Esophagus muscularis mucosa (tissue), 4 donors: ENCODE measurements around the gene CTTNBP2NL. TPM values are rescaled to one million over a fixed set of nuclear protein-coding genes. Genes with fewer than 3 reads are reported as not detected.
"Not testable (repeated sequence)": the region's sequence is repeated elsewhere in the genome, so short reads cannot be mapped to it uniquely, and the experiment has no call there.

ENCODE experiments used
- DNase-seq: peaks from one replicate; pipeline ENCODE4 v3.0.0-alpha.2; 2017; ENCODE audit errors: extremely low spot score
- H3K27ac ChIP-seq, 4 donors: fragments of 200-600 bp; sonication (generic); replicated peaks in 1 of 4; 1 replicate in 3 of 4; 2 replicates in 1 of 4; pipeline ENCODE4 v1.5.1; 2016 to 2019; ENCODE audit warnings: mild to moderate bottlenecking in 1 of 4
- H3K27me3 ChIP-seq, 4 donors: fragments of 200-600 bp; sonication (generic); one replicate each; pipeline versions ENCODE4 v1.5.1 to v1.6.0; 2016 to 2019
- H3K36me3 ChIP-seq, 4 donors: fragments of 200-600 bp; sonication (generic); one replicate each; pipeline ENCODE4 v1.5.1; 2016 to 2019
- H3K4me1 ChIP-seq, 4 donors: fragments of 200-600 bp; sonication (generic); one replicate each; pipeline ENCODE4 v1.5.1; 2016 to 2019
- H3K4me3 ChIP-seq, 4 donors: fragments of 200-600 bp; sonication (generic); 1 replicate in 2 of 4; 2 replicates in 2 of 4; pipeline ENCODE4 v1.5.1; 2016 to 2019; ENCODE audit warnings: mild to moderate bottlenecking in 4 of 4, moderate library complexity in 1 of 4
- H3K9me3 ChIP-seq, 4 donors: fragments of 200-600 bp; sonication (generic); 1 replicate in 3 of 4; 2 replicates in 1 of 4; pipeline ENCODE4 v1.5.1; 2016 to 2019
- EP300 ChIP-seq: sonication (generic); formaldehyde crosslinking; IDR thresholded peaks from one replicate; pipeline ENCODE4 v1.6.1; 2017; ENCODE audit warnings: antibody characterized with exemption
- POLR2A ChIP-seq: fragments of 450-650 bp; IDR thresholded peaks from one replicate; pipeline ENCODE4 v1.6.1; 2017; ENCODE audit warnings: antibody characterized with exemption, moderate library complexity, mild to moderate bottlenecking, low read depth
- POLR2AphosphoS5 ChIP-seq, 2 donors: sonication (generic); formaldehyde crosslinking; IDR thresholded peaks; one replicate each; pipeline ENCODE4 v1.6.1; 2017; ENCODE audit warnings: antibody characterized with exemption in 2 of 2
- whole genome bisulfite sequencing: methylation state at CpG from one replicate; pipeline ENCODE4 v1.1.5; 2018; 5-methylcytosine and 5-hydroxymethylcytosine counted together
- intact Hi-C: fragments of 100-400 bp; cut with DNase I; formaldehyde crosslinking; loops from one replicate; pipeline ENCODE4 v1.15.1; 2023
- total RNA-seq, 4 donors: library from RNA; depleted of rRNA; stranded (reverse); fragments of >200 nt; gene quantifications; one replicate each; pipeline versions ENCODE4 v1.1.0 to v1.2.1, GENCODE V29; 2016
- TF ChIP-seq, protein P1 (sequence below), 3 experiments: fragments of 200-600 bp in 2 of 3; fragments of 450-650 bp in 1 of 3; sonication (generic) in 2 of 3; IDR thresholded peaks; one replicate each; pipeline ENCODE4 v1.5.1; 2017 to 2019; ENCODE audit warnings: antibody characterized with exemption in 3 of 3, mild to moderate bottlenecking in 2 of 3, moderate library complexity in 1 of 3

CTTNBP2NL gene
- total RNA-seq, 4 donors from 2014 or later, result 16.2 to 26.9 (median 19.0) TPM

DNA sequence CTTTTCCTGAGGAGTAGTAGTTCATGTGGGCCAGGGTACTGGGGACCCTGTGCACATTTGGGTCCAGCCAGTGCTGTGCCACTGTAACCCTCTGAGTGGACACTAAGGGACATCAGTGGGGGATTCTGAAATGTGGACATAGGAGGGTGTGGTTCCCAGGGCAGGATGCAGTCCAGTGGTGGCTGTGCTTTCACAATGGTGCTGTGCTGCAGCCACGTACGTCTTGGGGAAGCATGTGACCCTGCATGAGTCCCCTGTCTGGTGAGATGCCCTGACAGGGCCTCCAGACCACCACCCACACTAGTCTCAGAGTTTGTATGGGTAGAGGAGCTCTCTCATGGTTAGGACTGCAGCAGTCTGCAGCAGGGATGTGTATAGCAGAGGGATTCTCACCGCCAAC, 75.0 kb downstream of the CTTNBP2NL start:
- TF ChIP-seq EP300 (no peak), POLR2AphosphoS5 (IDR thresholded peaks at IDR 0.05) (no peak), POLR2A (no peak)
- TF ChIP-seq, protein P1, sequence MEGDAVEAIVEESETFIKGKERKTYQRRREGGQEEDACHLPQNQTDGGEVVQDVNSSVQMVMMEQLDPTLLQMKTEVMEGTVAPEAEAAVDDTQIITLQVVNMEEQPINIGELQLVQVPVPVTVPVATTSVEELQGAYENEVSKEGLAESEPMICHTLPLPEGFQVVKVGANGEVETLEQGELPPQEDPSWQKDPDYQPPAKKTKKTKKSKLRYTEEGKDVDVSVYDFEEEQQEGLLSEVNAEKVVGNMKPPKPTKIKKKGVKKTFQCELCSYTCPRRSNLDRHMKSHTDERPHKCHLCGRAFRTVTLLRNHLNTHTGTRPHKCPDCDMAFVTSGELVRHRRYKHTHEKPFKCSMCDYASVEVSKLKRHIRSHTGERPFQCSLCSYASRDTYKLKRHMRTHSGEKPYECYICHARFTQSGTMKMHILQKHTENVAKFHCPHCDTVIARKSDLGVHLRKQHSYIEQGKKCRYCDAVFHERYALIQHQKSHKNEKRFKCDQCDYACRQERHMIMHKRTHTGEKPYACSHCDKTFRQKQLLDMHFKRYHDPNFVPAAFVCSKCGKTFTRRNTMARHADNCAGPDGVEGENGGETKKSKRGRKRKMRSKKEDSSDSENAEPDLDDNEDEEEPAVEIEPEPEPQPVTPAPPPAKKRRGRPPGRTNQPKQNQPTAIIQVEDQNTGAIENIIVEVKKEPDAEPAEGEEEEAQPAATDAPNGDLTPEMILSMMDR (IDR thresholded peaks at IDR 0.05), result no peak
- H3K36me3 ChIP-seq, result no peaks in the 10 kb centered on the region

DNA sequence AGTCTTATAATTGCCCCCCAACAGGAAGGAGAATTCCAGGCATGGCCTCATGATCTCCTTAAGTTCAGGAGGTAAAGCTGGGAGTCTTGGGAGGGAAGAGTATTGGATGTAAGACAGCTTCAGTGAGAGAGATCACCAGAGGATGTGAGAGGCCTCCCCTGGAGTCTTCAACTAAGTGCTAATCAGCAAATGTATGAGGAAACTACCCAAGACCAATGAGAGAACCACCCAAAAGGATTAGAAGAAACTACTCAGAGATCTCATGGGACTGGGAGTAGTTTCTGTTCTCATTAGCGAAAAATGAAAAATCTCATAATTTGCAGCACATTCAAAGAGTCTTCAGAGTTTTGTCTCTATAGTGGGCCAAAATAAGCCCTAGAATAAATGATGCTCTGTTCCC, 76.1 kb downstream of the CTTNBP2NL start:
- H3K4me1 ChIP-seq, result peaks cover 0 to 3% (median 2%) of the 10 kb centered on the region in 4 donors
- no peak overlapping the region for H3K4me3 ChIP-seq
- 83% methylated on average over 1 of the region's 1 CpG for WGBS
- no peaks in the 10 kb centered on the region for H3K27me3 ChIP-seq
- H3K27ac ChIP-seq, result no peak overlapping the region
- H3K36me3 ChIP-seq, result no peaks in the 10 kb centered on the region
- DNase-seq, result no peak
- intact Hi-C loops, result no loop called here
- TF ChIP-seq POLR2AphosphoS5 (IDR thresholded peaks at IDR 0.05) (no peak), POLR2A (no peak), EP300 (no peak)
- TF ChIP-seq, protein P1 (IDR thresholded peaks at IDR 0.05), result no peak
- peaks cover 0 to 2% (median 0%) of the 10 kb centered on the region in 4 donors for H3K9me3 ChIP-seq

More for the DNA sequence above, 75.0 kb downstream of the CTTNBP2NL start:
- Histone ChIP-seq H3K4me1 (peaks cover 9 to 15% (median 14%) of the 10 kb centered on the region in 4 donors), H3K4me3 (no peak overlapping the region), H3K27ac (no peak overlapping the region), H3K9me3 (no peaks in the 10 kb centered on the region), H3K27me3 (no peaks in the 10 kb centered on the region)
- WGBS, result 90% methylated on average over 1 of the region's 3 CpGs
- intact Hi-C loops, result no loop called here
- DNase-seq, result no peak

DNA sequence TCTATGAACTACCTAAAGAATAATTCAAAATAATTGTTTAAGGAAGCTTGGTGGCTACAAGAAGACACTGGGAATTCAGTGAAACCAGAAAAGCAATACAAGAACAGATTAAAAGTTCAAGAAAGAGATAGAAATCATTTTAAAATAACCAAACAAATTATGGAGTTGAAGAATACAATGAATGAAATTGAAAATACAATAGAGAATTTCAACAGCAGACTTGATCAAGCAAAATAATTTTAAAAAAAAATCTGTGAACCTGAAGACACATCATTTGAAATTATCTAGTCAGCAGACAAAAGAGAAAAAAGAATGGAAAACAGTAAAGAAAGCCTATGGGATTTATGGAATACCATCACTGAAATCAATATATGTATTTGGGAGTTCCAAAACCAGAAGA, 81.5 kb downstream of the CTTNBP2NL start:
- no peak for DNase-seq
- no peaks in the 10 kb centered on the region for H3K36me3 ChIP-seq
- intact Hi-C loops, result no loop called here
- H3K27ac ChIP-seq, result no peak overlapping the region
- H3K27me3 ChIP-seq, result no peaks in the 10 kb centered on the region
- H3K4me1 ChIP-seq, result no peaks in the 10 kb centered on the region
- no peak overlapping the region for H3K4me3 ChIP-seq
- peaks cover 0 to 10% (median 5%) of the 10 kb centered on the region in 4 donors for H3K9me3 ChIP-seq
- TF ChIP-seq EP300 (no peak), POLR2A (no peak), POLR2AphosphoS5 (IDR thresholded peaks at IDR 0.05) (no peak)
- TF ChIP-seq, protein P1 (IDR thresholded peaks at IDR 0.05), result no peak

DNA sequence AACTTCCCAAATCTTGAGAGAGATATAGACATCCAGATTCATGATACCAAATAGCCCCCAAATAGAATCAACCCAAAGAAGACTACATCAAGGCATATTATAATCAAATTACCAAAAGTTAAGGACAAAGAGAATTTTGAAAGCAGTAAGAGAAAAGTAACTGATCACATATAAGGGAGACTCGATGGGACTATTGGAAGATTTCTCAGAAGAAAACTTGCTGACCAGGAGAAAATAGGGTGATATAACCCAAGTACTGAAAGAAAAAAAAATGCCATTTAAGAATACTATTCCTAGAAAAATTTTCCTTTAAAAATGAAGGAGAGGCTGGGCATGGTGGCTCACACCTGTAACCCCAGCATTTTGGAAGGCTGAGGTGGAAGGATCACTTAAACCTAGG, 82.3 kb downstream of the CTTNBP2NL start:
- Histone ChIP-seq H3K27me3 (no peaks in the 10 kb centered on the region), H3K4me1 (no peaks in the 10 kb centered on the region), H3K27ac (no peak overlapping the region), H3K9me3 (peaks cover 0 to 10% (median 5%) of the 10 kb centered on the region in 4 donors), H3K36me3 (no peaks in the 10 kb centered on the region), H3K4me3 (no peak overlapping the region)
- no peak for TF ChIP-seq POLR2AphosphoS5 (IDR thresholded peaks at IDR 0.05)
- TF ChIP-seq EP300, result no peak
- intact Hi-C loops, result no loop called here
- DNase-seq, result no peak
- 100% methylated on average over 1 of the region's 1 CpG for WGBS

DNA sequence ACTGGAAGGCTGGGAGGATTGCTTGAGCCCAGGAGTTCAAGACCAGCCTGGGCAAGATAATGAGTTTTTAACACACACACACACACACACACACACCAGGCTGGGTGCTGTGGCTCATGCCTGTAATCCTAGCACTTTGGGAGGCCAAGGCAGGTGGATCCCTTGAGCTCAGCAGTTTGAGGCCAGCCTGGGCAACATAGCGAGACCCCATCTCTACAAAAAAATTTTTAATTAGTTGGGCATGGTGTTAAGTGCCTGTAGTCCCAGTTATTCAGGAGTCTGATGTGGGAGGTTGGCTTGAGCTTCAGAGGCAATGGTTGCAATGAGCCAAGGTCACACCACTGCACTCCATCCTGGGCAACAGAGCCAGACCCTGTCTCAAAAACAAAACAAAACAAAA, 90.0 kb downstream of the CTTNBP2NL start:
- DNase-seq, H3K27me3 ChIP-seq, intact Hi-C loops, H3K9me3 ChIP-seq, H3K27ac ChIP-seq, H3K4me1 ChIP-seq, H3K36me3 ChIP-seq, H3K4me3 ChIP-seq: not testable (repeated sequence)
- 100% methylated on average over 1 of the region's 1 CpG for WGBS

DNA sequence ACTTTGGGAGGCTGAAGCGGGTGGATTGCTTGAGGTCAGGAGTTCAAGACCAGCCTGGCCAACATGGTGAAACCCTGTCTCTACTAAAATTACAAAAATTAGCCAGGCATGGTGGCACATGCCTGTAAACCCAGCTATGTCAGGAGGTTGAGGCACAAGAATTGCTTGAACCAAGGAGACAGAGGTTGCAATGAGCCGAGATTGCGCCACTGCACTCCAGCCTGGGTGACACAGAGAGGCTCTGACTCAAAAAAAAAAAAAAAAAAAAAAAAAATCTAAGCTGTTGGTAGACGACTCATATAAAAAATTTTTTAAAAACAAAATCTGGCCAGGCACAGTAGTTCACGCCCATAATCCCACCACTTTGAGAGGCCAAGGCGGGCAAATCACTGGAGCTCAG, 91.7 kb downstream of the CTTNBP2NL start:
- H3K27ac ChIP-seq, H3K27me3 ChIP-seq, DNase-seq, intact Hi-C loops, H3K36me3 ChIP-seq, H3K4me1 ChIP-seq, H3K4me3 ChIP-seq, H3K9me3 ChIP-seq: not testable (repeated sequence)
- WGBS, result 94% methylated on average over 6 of the region's 6 CpGs
